MV-4-11 (cell line): Measurements from ENCODE around the gene STT3B.
"Not testable (repeated sequence)": the region's sequence is repeated elsewhere in the genome, so short reads cannot be mapped to it uniquely, and the experiment has no call there.

Experiments used
- DNase-seq: peaks from one replicate; lab custom pipeline; 2025; lab: John Stamatoyannopoulos, UW

STT3B gene

DNA sequence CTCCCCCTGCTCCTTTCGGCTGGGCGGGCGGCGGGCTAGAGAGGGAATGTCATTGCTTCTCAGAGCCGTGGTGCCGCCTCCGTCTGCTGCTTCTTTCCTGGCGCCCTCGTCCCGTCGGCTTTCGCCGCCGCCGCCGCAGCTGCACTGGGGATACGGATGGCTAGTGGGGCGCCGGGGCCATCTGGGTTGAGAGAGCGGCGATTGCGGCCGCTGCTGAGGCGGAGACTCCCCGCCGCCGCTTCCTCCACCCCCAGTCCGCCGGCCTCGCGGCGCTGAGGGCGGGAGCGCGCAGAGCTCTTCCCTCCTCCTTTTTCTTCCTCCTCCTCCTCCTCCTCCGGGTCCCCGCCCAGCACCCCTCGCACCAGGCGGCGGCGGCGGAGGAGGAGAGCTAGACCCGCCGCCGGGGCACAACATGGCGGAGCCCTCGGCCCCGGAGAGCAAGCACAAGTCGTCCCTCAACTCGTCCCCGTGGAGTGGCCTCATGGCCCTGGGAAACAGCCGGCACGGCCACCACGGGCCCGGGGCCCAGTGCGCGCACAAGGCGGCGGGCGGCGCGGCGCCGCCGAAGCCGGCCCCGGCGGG lies at the start of gene STT3B:
STT3B (plus strand) TSS at position 339 of the 582 bp plus-strand sequence; CDS start at position 413, 74 bp downstream.
- peak; percentile 83 for DNase-seq

DNA sequence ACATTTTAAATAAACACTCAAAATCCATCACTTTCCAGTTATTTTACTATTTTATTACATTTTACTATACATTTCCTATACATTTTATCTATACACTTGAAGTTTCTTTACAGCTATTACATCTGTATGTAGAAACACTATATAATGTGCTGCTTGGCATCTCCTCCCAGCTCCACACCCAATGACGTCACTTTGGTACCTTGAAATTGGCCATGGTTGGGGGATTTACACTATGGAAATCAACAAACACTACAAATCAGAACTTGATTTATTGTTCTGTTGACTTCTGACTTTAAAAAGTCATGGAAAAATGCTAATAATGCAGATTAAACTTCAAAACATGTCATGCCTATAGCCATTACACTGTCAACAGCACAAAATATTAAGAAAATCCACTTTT lies 48.9 kb upstream of the STT3B start:
- no peak for DNase-seq

DNA sequence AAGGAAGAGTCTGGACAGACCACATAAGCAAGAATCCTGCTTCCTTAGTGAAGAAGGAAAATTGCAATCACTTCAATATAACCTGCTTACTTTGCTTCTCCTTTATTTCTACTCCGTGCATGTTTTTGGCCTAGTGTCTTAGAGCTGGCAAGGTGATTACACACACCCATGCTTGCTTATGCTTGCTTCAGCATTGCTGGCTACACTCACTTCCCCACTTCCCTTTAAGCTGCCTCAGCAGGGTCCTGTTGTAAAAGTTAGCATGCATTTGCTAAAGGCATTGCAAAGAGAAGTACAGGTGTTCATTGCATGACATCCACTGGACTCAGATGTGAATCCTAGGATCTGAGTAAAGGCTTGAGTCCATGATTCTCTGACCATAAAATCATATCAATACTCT lies 47.5 kb upstream of the STT3B start:
- peak; percentile 20 for DNase-seq

DNA sequence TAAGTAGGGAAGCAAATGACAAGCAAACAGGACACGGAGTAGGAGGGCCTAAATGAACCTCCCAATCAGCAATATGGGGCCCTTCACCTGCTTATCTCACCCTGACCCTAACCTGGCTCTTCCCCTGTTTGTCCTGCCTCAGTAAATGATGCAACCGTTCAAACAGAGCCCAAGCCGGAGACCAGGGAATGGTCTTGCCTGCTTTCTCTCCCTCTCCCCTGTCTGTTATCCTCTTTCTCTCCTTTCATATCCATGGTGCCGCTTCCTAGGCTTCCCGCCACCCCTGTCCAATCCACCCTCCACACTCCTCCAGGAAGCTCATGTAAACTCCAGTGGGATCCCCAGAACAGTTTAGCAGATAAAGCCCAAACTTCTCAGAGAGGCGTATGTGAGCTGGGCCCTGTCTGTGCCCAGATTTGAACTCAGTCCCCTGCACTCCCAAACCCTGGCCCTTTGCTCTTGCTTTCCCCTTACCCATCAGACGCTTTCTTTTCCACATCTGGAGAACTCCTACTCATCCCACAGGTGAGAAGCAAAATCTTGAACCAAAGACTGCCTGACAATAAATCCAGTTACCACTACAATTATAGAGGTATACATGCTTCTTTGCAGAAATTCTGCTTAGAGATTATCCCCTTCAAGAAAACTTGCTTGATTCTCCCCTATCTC lies 45.7 kb upstream of the STT3B start:
- DNase-seq = no peak

DNA sequence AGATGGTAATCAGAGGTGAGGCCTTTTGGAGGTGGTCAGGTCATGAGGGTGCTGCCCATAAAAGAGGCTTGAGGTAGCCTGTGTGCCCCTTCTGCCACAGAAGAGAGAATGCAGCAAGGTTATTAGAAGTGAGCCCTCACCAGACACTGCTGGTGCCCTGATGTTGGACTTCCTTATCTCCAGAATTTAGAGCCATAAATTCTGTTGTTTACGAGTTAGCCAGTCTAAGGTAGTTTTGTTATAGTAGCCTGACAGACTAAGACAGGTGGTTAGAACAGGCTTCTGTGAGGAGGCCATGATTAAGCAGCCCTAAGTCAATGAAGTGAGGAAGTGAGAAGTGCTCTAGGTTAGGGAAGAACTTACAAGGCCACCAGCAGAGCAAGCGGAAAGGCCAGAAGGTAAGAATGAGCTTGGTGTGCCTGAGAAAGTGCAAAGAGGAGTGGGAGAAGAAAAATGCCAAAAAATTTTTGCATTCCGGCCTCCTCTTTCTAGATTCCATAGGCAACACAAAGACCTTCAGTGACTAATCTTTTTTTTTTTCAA lies 44.2 kb upstream of the STT3B start:
- DNase-seq = peak; percentile 22

DNA sequence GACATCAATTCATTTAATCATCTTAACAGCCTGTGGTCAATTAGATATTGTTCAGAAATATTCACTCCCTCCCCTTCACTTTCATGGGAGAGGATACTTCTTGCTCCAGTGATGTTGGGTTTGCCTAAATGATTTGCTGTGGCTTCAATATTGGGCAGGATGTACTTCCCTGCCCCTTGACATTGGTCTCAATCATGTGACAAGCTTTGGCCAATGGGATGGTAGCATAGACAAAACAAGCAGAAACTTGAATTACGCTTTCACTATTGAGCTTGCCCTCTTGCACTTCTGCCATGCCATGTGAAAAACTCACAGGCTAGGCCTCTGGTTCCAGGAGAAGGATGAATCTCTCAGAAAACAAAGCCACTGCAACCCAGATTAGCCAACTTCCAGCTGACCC lies 42.2 kb upstream of the STT3B start:
- no peak for DNase-seq

DNA sequence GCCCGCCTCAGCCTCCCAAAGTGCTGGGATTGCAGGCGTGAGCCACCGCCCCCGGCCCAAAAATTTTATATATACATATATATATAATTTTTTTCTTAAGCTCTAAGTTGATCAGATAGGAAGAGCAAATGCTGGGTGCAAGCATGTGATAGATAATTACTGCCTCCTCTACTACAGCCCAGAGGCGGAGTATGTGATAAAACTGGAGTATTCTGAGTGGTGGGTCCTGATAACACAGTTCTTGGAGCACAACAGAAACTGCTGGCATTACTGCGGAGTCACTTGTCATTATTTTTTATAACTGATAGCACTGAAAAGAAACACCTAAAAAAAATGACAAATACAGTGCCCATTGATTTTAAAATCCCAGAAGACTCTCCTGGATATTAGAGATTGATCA lies 41.1 kb upstream of the STT3B start:
- no peak for DNase-seq

DNA sequence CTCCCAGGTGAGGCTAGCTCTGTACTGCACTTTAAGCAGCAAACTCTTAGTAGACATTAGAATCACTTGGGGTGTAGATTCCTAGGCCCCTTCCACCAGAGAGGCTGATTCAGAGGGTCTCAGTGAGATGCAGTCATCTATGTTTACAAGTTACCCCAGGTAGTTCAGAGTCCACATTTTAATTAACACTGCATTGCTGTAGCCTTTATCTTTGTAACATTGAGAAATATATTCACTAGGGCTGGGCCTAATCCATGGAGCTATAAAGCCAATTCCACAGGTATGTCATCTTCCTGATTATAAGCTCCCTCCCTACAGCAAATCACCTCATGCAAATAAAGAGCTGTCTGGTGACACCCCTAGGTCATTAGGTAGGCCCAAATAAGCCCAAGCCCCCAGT lies 39.6 kb upstream of the STT3B start:
- no peak for DNase-seq

DNA sequence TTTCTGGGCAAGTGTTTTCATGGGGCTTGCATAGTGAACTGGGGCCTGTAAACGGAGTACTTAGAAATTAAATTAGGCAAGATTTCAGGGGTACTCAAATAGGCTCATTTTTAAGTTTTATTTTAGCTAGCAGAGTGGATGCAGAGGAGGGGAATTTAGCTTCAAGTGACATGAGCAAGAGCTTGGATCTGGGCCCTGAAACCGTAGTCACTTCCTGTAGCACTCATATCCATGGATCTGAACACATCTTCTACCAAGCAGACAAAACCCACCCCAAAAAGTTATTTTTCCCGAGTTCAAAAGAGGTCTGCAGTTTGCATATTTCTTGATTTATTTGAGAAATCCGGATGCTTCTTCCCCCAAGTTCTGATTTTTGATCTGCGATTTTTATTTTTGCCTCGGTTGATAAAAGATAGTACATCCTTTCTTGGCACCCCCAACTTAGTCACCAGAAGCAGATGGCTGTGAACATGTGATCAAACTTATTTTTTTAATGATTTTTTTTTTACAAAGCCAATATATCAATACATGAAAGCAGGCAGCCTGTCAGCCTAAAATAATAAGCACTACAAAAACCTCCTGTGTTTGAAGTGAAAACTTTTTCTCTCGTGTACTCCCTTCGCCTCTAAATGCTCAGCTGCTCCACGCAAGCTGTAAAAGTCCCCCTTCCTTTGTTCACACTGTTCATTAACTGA lies 36.6 kb upstream of the STT3B start:
- no peak for DNase-seq

DNA sequence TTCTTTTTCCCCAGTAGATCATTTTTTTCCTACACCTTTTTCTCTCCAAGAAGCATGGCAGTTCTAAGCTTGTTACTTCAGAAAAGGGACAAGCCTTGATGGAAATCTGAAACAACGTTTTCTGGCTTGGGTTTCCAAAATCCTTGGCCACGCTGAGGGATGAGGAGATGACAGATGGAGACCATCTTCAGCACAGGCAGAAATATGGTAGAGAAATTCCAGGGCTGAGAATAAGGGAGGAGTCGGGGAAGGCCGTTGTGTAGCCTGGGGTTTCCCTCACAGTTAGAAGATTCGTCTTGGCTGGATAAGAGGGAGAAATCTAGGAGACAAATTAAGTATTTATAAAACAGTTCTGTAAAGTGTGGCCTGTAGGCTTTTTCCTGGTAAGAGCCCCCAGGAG lies 33.9 kb upstream of the STT3B start:
- no peak for DNase-seq

DNA sequence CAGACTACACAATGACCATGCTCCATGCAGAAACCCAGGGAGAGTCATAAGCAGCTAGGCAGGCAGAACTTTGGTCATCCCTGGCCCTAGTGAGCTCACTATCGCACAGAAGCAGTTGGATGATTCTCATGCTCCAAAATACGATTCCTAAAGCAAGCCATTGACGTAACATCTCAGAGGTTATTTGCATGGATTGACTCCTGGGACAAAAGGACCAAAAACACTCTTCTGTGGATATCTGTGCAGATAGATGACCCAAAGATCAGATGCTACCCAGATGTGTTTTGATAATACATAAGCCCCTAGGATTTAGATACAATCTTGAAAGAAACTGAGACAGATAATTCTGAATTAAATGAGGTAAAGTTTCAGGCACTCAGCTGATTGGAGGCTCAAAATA lies 33.4 kb upstream of the STT3B start:
- no peak for DNase-seq

DNA sequence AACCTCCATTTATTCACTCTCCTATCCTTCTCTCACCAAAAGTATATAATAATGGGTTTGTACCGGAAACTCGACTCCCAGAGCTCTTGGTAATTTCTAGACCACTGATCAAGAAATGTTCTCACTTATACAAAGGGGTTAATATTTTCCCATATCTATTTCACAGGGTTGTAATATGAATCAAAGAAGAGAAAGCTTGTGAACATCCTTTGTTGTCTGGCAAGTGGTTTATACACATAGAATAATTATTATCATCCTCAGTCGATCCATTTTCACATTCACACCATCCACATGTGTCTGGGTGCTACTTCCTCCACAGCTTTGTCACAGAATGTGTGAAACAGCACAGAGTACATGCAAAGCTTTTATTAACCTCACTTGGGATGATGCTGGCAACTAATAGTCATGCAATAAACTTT lies 29.9 kb upstream of the STT3B start:
- no peak for DNase-seq

DNA sequence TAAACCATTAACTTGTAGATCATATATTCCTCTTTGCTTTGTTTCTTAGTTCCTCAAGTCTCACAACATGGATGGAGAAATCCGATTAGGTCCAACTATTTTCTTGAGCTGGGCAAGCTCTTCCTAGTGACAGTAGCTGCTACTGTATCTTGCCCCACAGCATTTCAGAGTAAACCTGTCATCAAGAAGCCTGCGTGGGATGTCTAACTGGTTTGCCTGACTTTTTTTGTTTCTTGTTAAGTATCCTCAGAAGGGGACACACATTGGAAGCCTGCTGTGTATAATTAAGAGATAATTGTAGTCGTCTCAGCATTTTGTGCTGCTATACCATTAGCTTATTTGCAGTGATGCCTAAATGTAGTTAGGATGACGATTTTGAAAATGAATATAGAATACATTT lies 29.3 kb upstream of the STT3B start:
- no peak for DNase-seq

DNA sequence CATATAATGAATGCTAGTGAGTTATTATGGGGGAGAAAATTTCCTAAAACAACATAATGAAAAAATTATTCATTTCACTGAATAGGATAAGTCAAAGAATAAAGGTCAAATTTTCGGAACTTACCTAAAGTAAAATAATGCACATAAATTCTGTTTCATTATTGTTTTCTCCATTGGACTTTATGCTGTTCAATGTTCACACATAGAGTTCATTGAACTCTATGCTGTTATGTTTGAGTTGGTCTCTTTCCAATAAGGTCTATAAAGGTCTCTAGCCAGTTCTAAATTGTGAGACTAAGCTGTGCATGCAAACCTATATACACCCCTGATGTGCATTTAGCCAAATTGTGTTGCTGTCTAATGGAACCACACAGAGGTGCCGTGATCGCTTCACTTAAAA lies 28.5 kb upstream of the STT3B start:
- no peak for DNase-seq

DNA sequence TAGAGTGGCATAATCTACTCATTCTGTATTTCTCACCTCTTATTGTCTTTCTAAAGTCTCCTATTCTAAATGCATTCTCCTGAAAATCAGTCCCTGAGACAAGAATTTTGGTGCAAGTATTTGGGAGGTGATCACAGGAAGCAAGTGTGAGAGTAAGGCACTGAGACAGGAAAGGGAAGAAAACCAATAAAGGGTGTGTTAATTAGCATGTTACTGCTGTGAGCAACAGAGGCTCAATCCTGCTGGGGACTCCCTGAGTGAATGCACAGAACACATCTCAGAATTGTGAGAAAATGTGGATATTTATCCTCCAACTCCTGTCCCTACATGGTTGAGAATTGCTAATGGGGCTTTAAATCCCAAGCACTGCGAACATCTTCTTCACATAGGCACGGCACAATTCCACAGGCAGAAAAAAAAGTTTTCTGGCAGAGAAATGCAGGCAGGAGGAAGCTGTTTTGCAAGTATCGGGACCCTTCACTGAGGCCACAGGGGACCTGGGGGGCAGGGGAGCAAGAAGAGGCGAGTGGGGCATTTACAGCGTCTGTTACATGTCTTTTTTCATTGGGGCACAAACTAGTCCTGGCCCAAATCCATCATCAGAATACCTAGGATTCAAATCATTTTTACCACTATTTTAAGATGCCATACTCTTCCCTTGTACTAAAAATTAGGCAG lies 27.2 kb upstream of the STT3B start:
- DNase-seq = no peak

DNA sequence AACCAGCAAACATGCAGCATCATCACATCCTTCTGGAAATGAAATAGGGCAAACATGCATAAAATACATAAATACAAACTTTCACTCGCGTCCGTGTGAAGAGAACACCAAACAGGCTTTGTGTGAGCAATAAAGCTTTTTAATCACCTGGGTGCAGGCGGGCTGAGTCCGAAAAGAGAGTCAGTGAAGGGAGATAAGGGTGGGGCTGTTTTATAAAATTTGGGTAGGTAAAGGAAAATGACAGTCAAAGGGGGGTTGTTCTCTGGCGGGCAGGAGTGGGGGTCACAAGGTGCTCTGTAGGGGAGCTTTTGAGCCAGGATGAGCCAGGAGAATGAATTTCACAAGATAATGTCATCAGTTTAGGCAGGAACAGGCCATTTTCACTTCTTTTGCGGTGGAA lies 26.2 kb upstream of the STT3B start:
- DNase-seq = not testable (repeated sequence)

DNA sequence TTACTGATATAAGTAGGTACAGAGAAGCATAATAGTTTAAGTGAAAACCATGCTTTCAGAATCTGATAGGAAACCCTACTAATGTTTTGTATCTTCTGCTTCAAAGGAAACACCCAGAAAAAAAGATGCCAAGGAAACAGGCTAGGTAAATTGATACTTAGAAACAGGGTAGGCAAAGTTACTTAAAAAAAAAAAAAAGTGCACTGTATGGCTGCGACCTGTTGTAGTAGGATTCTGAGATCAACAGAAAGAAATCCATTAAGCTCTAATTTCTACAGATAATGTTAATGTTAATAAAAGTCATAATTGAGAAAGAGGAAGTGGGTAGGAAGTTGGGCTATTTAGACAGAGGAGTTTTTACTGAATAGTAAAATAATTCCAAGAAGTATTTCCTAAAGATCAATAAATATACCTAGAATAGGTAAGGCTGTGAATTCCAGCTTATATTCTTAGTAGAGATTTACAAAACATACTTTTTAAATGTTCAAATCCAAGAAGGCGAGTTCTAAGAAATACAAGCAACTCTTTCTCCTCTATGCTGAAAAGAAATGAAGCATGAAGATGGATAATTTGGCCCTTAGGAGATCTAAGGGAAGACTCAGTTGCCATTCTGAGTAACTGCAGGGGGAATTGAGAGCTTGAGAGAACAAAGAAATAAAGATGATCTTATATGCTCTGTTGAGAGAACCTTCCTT lies 24.1 kb upstream of the STT3B start:
- no peak for DNase-seq

DNA sequence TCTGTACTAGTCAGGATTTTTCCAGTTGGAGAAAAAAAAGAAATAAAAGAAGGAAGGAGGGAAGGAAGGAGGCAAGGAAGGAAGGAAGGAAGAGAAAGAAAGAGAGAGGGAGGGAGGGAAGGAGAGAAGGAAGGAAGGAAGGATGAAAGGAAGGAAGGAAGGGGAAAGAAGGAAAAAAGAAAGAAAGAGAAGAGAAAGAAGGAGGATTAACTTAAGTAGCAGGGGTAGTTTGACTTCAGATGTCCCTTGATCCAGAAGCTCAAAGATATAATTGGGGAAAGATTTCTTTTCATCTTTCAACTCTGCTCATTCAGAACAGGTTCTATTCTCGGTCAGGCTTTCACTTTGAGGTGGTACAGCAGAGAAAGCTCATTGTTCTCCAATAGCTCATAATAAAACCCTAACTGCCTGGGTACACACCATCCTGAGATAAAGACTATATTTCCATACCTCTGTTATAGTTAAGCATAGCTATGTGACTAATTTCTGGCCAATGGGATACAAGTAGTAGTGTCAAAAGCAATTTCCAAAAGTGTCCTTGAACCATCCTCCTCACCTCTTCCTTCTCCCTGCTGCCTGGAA lies 23.5 kb upstream of the STT3B start:
- DNase-seq = no peak

DNA sequence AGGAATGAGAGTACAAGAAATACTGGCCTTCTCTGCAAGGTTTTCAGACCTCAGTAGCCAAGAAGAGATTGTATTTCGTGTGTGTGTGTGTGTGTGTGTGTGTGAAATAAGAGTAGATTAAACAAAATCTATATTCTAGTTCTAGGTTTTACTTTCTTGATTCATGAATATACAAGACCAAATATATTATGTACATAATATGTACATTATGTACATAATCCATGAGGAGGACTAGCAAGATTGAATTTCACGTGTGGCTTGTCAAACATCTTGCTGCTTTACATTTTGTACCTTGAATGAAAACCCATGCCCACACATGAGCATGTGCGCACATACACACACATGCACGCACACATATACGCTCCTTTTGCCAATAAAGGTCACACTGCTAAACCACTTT lies 18.2 kb upstream of the STT3B start:
- no peak for DNase-seq

DNA sequence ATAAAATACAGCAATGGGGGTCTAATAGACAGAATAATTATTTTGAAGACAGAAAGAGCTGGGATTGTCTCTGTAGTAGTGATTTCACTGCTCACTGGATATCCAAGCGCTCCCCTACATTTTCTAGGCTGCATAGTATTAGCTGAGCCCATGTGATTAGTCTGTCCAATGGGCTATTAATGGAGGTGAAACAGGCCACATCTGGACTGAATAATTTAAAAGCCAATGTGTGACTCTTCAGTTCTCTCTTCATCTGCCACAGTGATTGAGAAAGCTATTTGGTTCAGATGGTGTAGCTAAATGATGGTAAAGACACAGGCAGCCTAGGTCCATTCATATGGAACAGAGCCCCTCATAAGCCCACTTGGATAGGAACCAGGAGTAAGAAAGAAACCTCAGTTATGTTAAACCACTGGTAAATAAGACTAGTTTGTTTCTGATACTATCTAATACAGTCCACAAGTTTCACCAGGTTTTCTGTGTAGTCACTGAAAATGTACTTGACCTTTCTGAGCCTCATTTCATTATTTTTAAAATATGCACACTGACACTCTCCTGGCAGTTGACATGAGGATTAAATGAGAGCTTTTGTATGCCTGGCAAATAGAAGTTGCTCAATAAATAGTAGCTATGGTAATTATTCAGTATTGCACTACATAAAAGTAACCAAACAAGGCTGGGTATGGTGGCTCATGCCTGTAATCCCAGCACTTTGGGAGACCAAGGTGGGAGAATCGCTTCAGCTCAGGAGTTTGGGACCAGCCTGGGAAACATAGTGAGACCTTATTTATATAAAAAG lies 17.0 kb upstream of the STT3B start:
- no peak for DNase-seq

DNA sequence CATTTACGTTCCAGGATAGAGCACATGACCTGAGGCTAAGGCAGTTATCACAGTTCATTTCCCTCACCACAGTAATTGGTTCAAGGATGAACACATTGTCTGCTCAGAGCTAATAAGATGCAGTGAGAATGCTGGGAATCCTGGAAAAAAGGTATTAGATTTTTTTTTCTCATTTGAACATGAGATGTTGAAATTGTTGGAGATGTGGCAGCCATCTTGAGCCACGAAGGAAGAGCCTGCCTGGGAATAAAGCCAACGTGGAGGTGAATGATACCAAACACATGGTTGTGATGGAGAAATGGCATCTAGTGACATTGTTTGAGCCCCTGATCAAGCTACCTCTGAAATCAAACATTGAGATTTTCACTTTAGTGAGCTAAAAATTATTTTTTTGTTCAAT lies 16.0 kb upstream of the STT3B start:
- no peak for DNase-seq
